Upper lobe of left lung (tissue), 4 donors: ENCODE measurements around the gene SRPX.

Experiments used
- POLR2A ChIP-seq, 4 donors: fragments of 450-650 bp; IDR thresholded peaks; one replicate each; pipeline ENCODE4 v1.5.1; 2016 to 2017; ENCODE audit warnings: antibody characterized with exemption in 4 of 4, mild to moderate bottlenecking in 2 of 4
- POLR2AphosphoS5 ChIP-seq, 2 donors: sonication (generic); formaldehyde crosslinking; IDR thresholded peaks; one replicate each; pipeline ENCODE4 v1.5.1; 2017; ENCODE audit warnings: antibody characterized with exemption in 2 of 2
- TF ChIP-seq, protein P1 (sequence below), 6 experiments: fragments of 450-650 bp in 4 of 6; fragments of 200-600 bp in 2 of 6; sonication (generic) in 2 of 6; IDR thresholded peaks; one replicate each; pipeline ENCODE4 v1.5.1; 2016 to 2019; ENCODE audit warnings: antibody characterized with exemption in 6 of 6

DNA sequence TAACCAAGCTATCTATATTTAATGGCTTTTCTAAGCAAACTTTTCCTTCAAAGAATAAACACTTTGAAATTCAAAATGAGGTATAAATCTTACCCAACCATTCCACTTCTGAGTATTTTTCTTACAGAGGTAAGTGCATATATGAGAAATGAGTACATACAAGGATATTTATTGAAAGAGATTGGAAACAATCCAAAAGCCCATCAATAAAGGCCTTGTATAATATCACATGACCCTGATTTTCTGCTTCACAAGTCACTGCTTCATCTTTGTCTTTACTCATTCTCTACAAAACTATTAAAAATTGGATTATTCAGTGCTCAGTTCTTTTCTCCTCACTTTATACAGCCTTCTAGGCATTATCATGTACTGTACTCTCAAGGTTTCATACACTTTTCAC, 91.3 kb downstream of the SRPX start:
- TF ChIP-seq, protein P1, sequence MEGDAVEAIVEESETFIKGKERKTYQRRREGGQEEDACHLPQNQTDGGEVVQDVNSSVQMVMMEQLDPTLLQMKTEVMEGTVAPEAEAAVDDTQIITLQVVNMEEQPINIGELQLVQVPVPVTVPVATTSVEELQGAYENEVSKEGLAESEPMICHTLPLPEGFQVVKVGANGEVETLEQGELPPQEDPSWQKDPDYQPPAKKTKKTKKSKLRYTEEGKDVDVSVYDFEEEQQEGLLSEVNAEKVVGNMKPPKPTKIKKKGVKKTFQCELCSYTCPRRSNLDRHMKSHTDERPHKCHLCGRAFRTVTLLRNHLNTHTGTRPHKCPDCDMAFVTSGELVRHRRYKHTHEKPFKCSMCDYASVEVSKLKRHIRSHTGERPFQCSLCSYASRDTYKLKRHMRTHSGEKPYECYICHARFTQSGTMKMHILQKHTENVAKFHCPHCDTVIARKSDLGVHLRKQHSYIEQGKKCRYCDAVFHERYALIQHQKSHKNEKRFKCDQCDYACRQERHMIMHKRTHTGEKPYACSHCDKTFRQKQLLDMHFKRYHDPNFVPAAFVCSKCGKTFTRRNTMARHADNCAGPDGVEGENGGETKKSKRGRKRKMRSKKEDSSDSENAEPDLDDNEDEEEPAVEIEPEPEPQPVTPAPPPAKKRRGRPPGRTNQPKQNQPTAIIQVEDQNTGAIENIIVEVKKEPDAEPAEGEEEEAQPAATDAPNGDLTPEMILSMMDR (IDR thresholded peaks at IDR 0.05): no peak
- TF ChIP-seq POLR2A (IDR thresholded peaks at IDR 0.05): no peak
- no peak for TF ChIP-seq POLR2AphosphoS5 (IDR thresholded peaks at IDR 0.05)
